LoVo (cell line): ENCODE results near the gene TAS1R3.
A peak's percentile ranks its signal among the peaks of the same experiment; 100 is the strongest.

Experiments
- DNase-seq: peaks from one replicate; pipeline ENCODE4 v3.0.0-alpha.2; 2016; ENCODE audit warnings: low spot score

TAS1R3 gene

GRCh38 chr1:1331068-1331965 lies at the start of gene TAS1R3:
TAS1R3 (plus strand) TSS chr1:1331280; CDS start chr1:1331346, 66 bp downstream.
- DNase-seq = no peak

GRCh38 chr1:1281533-1282321 lies 49.4 kb upstream of the TAS1R3 start:
- no peak for DNase-seq

- no peak for DNase-seq
Observed at GRCh38 chr1:1282998-1283397, 48.1 kb upstream of the TAS1R3 start.

- no peak for DNase-seq
Observed at GRCh38 chr1:1283821-1284220, 47.3 kb upstream of the TAS1R3 start.

- no peak for DNase-seq
Observed at GRCh38 chr1:1284221-1285101, 46.6 kb upstream of the TAS1R3 start.

GRCh38 chr1:1285102-1285571 lies 45.9 kb upstream of the TAS1R3 start:
- no peak for DNase-seq

GRCh38 chr1:1285611-1286311 lies 45.3 kb upstream of the TAS1R3 start:
- no peak for DNase-seq

- DNase-seq = no peak
Observed at GRCh38 chr1:1286313-1287261, 44.5 kb upstream of the TAS1R3 start.

GRCh38 chr1:1287288-1288110 lies 43.6 kb upstream of the TAS1R3 start:
- no peak for DNase-seq

GRCh38 chr1:1290238-1290731 lies 40.8 kb upstream of the TAS1R3 start:
- DNase-seq = no peak

GRCh38 chr1:1291023-1291528 lies 40.0 kb upstream of the TAS1R3 start:
- DNase-seq = no peak

- peak; percentile 52 for DNase-seq
Observed at GRCh38 chr1:1291548-1292441, 39.3 kb upstream of the TAS1R3 start.

- DNase-seq = no peak
Observed at GRCh38 chr1:1292442-1292779, 38.7 kb upstream of the TAS1R3 start.

- DNase-seq = no peak
Observed at GRCh38 chr1:1292851-1293250, 38.2 kb upstream of the TAS1R3 start.

GRCh38 chr1:1293263-1294249 lies 37.5 kb upstream of the TAS1R3 start:
- no peak for DNase-seq

GRCh38 chr1:1294250-1294890 lies 36.7 kb upstream of the TAS1R3 start:
- DNase-seq = no peak
